Mammary microvascular endothelial cell (primary cell): ENCODE results near the gene KRTAP19-6. TPM values are rescaled to one million over a fixed set of nuclear protein-coding genes. Genes with fewer than 3 reads are reported as not detected.

ENCODE experiments used
- total RNA-seq: library from RNA; depleted of rRNA; stranded (reverse); fragments of >200 nt; gene quantifications from 2 replicates; pipeline ENCODE4 v1.2.3, GENCODE V29; 2015

The KRTAP19-6 gene, protein sequence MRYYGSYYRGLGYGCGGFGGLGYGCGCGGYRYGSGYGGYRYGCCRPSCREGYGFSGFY
- total RNA-seq = not detected in 2 replicates

DNA sequence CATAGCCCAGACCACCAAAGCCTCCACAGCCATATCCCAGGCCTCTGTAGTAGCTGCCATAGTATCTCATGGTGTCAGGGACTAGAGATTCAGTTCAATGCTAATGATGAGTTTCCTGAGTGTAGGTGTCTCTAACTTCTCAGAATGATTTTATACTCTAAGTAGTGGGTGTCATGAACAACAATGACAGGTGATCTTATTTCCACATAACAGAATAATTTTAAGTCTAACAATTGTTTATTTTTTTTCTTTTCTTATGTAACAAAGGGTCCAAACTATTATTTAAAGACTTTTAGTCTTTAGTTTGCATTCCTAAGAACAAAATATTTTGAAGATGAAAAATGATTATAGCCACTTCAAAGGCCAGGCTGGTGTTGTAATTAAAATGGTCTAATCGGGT, at the start of gene KRTAP19-6:
TSS of gene KRTAP19-6 (minus strand) at position 101 of the 400 bp plus-strand sequence. CDS start at position 70, 31 bp downstream.

DNA sequence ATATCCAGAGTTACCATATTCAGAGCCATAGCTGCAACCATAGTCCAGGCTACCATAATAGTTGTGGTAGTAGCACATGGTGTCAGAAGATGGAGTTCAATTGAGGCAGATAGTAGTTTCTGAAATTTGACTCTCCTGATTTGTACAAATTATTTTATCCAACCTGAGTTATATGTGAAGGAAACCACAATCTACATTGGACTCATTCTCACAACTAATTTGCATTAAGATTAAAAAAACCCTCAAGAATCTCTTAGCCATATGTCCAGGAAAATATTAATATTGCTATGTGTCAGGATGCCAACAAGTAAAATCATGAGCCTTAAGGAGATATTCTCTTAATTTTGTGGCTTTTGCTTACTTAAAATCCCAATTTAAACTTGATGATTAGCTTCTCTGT, 48.6 kb upstream of the KRTAP19-6 start, which contains the start of gene KRTAP22-2:
TSS of gene KRTAP22-2 (minus strand) at position 101 of the 400 bp plus-strand sequence.

DNA sequence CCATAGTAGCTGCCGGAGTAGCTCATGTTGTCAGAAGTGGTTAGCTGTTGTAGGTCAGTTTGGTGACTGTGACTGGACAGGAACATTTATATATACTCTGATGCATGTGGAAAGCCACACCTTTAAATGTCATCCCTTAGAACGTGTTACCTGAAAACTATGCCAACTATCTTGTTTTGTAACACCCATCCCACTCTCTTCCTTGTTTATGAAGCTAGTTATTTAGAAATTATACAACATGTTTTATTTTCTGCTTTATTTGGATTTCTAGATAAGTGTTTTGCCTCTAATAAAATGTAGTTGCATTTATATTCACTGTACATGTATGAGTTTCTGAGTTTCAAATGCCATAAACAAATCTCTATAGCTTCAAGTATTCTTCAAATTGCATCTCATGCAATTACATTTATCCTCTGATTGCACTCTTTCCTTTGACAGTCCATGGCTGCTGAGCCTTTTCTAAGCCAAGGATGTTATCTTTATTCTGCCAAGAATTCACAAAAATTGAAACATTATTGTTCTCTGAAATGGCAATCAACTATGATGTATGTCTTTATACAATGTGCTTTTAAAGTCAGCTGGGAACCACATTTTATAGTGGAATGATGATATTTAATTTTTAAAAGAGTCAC, 19.7 kb upstream of the KRTAP19-6 start, which contains the start of gene KRTAP19-7:
TSS of gene KRTAP19-7 (minus strand) at position 51 of the 632 bp plus-strand sequence. CDS start at position 26, 25 bp downstream.

DNA sequence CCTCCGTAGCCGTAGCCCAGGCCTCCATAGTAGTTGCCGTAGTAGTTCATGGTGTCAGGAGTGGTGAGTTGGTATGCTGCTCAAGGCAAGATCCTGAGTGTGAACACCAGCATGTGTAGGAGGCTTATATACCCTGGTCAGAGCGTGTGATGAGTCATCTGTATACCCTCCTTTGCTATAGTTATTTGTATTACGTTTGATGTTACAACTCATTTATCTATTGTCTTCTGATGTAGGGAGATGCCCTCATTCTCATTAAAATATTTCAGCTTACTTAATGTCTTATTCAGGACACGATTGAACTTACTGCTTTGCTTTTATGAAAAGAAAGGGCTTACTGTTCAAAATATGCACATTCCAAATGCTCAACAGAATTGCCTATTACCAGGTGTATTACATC, 39.6 kb downstream of the KRTAP19-6 start, which contains the start of gene KRTAP19-5:
TSS of gene KRTAP19-5 (minus strand) at position 101 of the 400 bp plus-strand sequence. CDS start at position 50, 51 bp downstream.

DNA sequence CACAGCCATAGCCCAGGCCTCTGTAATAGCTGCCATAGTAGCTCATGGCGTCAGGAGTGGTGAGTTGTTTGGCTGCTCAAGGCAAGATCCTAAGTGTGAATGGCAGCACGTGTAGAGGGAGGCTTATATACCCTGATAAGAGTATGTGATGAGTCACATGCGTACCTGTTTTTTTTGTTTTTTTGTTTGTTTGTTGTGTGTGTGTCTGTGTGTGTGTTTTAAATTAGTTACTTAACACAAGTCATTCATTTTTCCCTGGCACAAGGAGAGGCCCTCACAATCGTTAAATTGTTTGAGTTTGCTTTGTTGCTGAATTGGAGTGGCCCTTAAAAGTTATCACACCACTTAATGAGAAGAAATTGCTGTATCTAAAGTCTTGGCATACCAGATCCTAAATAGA, 44.6 kb downstream of the KRTAP19-6 start, which contains the start of gene KRTAP19-4:
TSS of gene KRTAP19-4 (minus strand) at position 101 of the 400 bp plus-strand sequence. CDS start at position 46, 55 bp downstream.

DNA sequence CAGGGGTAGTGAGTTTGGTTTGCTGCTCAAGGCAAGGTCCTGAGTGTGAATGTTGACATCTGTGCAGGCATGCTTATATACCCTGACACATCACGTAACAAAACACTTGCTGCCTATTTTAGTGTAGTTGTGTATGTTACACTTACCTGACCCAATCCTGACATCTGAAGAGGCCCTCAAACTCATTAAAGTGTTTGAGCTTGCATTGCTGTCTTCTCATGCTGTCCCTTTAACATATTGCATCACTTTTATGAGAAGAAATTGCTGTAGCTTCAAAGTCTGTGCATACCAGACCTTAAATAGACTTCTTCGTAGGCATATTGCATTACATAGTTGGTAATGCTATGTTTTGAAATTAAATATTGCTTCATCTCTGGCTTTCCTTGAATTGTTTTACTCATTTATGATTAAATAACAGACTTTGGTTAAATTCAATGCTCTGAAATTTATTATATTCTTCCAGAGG, 49.7 kb downstream of the KRTAP19-6 start, which contains the start of gene KRTAP19-3:
TSS of gene KRTAP19-3 (minus strand) at position 51 of the 466 bp plus-strand sequence. CDS start 56 bp downstream, outside the sequence.

Other genes with a start within 250 kb of the KRTAP19-6 start
- not detected in 2 replicates for gene KRTAP26-1, start 221.5 kb downstream of the KRTAP19-6 start, total RNA-seq
- gene KRTAP27-1, start 204.2 kb downstream of the KRTAP19-6 start, total RNA-seq = not detected in 2 replicates
- gene KRTAP23-1, start 193.3 kb downstream of the KRTAP19-6 start, total RNA-seq = not detected in 2 replicates
- not detected in 2 replicates for gene KRTAP13-2, start 169.6 kb downstream of the KRTAP19-6 start, total RNA-seq
- gene KRTAP13-1, start 145.8 kb downstream of the KRTAP19-6 start, total RNA-seq = not detected in 2 replicates
- not detected in 2 replicates for gene KRTAP13-3, start 115.9 kb downstream of the KRTAP19-6 start, total RNA-seq
- gene KRTAP13-4, start 111.6 kb downstream of the KRTAP19-6 start, total RNA-seq = not detected in 2 replicates
- gene KRTAP15-1, start 101.6 kb downstream of the KRTAP19-6 start, total RNA-seq = not detected in 2 replicates
- gene KRTAP19-1, start 61.5 kb downstream of the KRTAP19-6 start, total RNA-seq = not detected in 2 replicates
- gene KRTAP19-2, start 54.4 kb downstream of the KRTAP19-6 start, total RNA-seq = not detected in 2 replicates
- not detected in 2 replicates for gene KRTAP19-3, start 49.9 kb downstream of the KRTAP19-6 start, total RNA-seq
- gene KRTAP19-4, start 44.7 kb downstream of the KRTAP19-6 start, total RNA-seq = not detected in 2 replicates
- not detected in 2 replicates for gene KRTAP19-5, start 39.7 kb downstream of the KRTAP19-6 start, total RNA-seq
- not detected in 2 replicates for gene KRTAP19-7, start 19.4 kb upstream of the KRTAP19-6 start, total RNA-seq
- gene KRTAP22-2, start 48.5 kb upstream of the KRTAP19-6 start, total RNA-seq = not detected in 2 replicates
- gene KRTAP6-3, start 50.6 kb upstream of the KRTAP19-6 start, total RNA-seq = not detected in 2 replicates
- not detected in 2 replicates for gene KRTAP6-2, start 57.0 kb upstream of the KRTAP19-6 start, total RNA-seq
- gene KRTAP22-1, start 59.2 kb upstream of the KRTAP19-6 start, total RNA-seq = not detected in 2 replicates
- not detected in 2 replicates for gene KRTAP6-1, start 72.1 kb upstream of the KRTAP19-6 start, total RNA-seq
- not detected in 2 replicates for gene KRTAP20-1, start 74.6 kb upstream of the KRTAP19-6 start, total RNA-seq
- not detected in 2 replicates for gene KRTAP20-4, start 78.8 kb upstream of the KRTAP19-6 start, total RNA-seq
- not detected in 2 replicates for gene KRTAP20-2, start 93.3 kb upstream of the KRTAP19-6 start, total RNA-seq
- not detected in 2 replicates for gene KRTAP20-3, start 101.0 kb upstream of the KRTAP19-6 start, total RNA-seq
- not detected in 2 replicates for gene KRTAP21-3, start 176.9 kb upstream of the KRTAP19-6 start, total RNA-seq
- gene KRTAP21-2, start 205.4 kb upstream of the KRTAP19-6 start, total RNA-seq = not detected in 2 replicates
- not detected in 2 replicates for gene KRTAP21-1, start 213.6 kb upstream of the KRTAP19-6 start, total RNA-seq